GM19455 (cell line): Measurements from ENCODE around the gene PRDM7.
"Not testable (repeated sequence)": the region's sequence is repeated elsewhere in the genome, so short reads cannot be mapped to it uniquely, and the experiment has no call there.

Source experiments
- ATAC-seq: cut with Tn5 transposase; IDR thresholded peaks from one replicate; pipeline ENCODE4 v1.9.1; 2021; ENCODE audit not compliant: unreplicated experiment

Gene PRDM7

GRCh38 chr16:90077240-90077756 is at the start of gene PRDM7:
TSS of gene PRDM7 (minus strand) at chr16:90077331. CDS start at chr16:90075910, 1,421 bp downstream.
- peak; percentile 87 for ATAC-seq

- not testable (repeated sequence) for ATAC-seq
Observed at GRCh38 chr16:90121846-90122245, 44.7 kb upstream of the PRDM7 start.

DNA sequence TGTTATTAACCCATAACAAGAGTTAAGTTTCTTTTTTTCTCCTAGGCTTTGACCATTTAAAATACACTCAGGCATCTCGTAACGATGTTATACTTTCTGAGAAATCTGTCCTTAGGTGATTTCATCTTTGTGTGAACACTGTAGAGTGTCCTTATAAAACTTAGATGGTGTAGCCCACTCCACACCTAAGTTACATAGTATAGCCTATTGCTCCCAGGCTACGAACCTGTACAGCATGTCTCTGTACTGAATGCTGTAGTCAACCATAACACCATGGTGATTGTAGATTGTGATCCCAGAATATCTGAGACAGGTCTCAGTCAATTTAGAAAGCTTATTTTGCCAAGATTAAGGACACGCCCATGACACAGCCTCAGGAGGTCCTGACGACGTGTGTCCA is 30.5 kb upstream of the PRDM7 start:
- not testable (repeated sequence) for ATAC-seq

DNA sequence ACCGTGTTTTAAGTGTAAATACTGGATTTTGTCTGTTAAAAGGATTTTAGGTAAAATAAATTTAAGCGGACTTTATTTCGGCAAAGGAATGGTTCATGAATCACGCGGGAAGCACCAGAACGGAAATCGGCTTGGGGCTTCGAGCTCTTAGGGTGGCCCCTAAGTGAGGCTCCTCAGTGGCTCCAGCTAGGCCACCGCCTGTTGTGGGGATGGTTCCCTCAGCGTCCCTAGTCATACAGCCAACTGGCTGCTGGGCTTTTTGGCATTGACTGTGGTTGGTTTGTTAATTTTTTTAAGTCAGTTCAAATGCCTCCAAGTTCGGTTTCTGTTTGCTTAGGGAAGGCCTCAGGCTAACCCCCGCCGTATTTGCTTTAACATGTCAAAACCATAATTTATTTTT is 29.9 kb upstream of the PRDM7 start:
- ATAC-seq: not testable (repeated sequence)

- peak; percentile 64 for ATAC-seq
Observed at GRCh38 chr16:90106271-90106670, 29.1 kb upstream of the PRDM7 start.

DNA sequence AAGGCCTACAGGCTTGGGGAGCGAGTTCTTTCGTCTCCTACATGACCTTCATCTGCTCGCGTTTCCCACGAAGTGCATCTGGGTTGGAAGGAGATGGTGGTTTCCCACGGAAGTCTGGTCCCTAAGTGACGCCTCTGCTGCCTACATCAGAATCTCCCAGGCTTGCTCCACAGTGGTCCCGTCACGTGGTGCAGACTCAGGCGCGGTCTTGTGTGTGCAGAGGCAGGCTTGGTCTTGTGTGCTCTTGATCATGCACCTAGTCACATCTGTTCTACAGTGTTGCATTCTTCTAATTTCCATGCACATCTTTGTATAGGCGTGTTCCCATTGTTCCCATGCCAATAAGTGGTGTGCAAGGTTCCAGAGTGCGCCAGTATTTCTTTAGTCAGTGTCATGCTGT is 27.6 kb upstream of the PRDM7 start:
- not testable (repeated sequence) for ATAC-seq

- not testable (repeated sequence) for ATAC-seq
Observed at GRCh38 chr16:90102086-90102884, 25.2 kb upstream of the PRDM7 start.

DNA sequence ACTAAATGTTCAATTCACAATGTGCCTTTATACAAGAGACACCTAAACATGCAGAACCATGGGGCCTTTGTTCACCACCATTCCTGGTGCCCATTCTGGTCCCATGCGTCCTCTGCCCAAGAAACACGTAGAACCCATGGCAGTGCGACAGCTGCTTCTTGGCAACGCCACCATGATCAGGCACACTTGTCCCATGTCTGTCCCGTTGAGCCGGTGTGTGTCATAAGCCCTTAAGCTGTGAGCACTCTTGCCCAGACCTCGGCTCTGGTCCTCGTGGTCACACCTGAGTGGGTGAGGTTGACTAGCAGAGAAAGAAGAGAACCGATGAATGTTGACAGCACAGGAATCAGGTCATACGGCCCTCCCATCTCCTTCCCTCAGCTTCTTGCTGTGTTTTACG is 24.2 kb upstream of the PRDM7 start:
- not testable (repeated sequence) for ATAC-seq

DNA sequence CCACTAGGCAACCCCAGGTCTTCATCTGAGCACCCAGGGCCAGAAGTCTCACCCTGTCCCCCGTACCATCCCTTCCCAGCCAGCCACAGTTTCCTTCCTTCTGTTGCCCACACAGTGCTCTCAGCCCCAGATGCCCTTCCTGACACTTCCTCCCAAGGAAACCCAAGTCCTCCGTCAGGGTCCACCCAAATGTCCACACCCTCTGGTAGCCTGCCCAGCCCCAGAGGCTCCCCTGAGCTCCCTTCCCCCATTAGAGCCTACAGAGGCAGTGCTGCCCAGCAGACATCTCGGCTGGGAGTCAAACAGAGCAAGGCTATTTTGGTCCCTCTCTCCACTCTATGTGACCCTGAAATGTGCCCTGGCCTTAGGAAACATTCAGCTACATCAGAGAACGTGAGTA is 23.7 kb upstream of the PRDM7 start:
- not testable (repeated sequence) for ATAC-seq

DNA sequence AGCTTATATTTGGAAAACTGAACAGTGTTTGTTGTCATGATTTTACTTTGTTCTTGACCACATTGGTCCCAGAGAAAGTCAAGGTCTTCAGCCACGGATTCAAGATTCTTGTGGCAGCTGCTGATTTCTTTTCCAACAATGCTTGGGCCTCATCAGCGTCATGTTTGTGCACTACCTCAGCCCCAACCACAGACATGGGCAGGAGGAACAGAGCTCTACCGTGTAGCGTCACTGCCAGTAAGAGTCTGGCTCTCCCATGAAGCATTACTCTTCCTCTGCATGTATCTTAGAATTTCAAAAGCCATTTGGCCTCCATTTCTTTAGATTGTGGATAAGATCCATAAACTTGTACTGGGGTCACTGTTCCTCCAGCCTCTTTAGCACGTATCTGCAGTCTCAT is 23.1 kb upstream of the PRDM7 start:
- not testable (repeated sequence) for ATAC-seq

- not testable (repeated sequence) for ATAC-seq
Observed at GRCh38 chr16:90098936-90099335, 21.8 kb upstream of the PRDM7 start.

GRCh38 chr16:90097010-90097684 is 20.0 kb upstream of the PRDM7 start:
- not testable (repeated sequence) for ATAC-seq

- ATAC-seq: not testable (repeated sequence)
Observed at GRCh38 chr16:90094791-90095190, 17.7 kb upstream of the PRDM7 start.

GRCh38 chr16:90094296-90094695 is 17.2 kb upstream of the PRDM7 start:
- not testable (repeated sequence) for ATAC-seq

DNA sequence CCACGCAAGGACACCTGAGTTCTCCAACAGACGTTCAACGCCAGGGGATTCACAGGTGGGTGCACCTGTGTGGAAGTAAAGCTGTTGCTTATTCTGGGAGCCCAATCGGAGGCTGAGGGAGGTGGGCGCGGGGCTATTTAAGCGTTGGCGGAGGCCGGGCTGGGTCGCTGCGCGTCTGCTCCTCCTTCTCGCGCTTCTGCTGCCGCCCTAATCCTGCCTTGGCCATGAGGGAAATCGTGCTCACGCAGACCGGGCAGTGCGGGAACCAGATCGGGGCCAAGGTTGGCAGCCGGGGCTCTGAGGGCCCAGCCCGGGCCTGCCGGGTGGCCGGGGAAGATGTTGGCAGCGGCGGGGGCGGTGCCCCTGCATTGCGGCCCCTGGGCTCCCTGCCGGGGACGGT is 16.7 kb upstream of the PRDM7 start:
- ATAC-seq: not testable (repeated sequence)

GRCh38 chr16:90092781-90093180 is 15.7 kb upstream of the PRDM7 start:
- not testable (repeated sequence) for ATAC-seq

GRCh38 chr16:90084215-90084950 is 7.3 kb upstream of the PRDM7 start:
- no peak for ATAC-seq

- no peak for ATAC-seq
Observed at GRCh38 chr16:90083139-90083538, 6.0 kb upstream of the PRDM7 start.

GRCh38 chr16:90081606-90081970 is 4.5 kb upstream of the PRDM7 start:
- ATAC-seq: no peak

- no peak for ATAC-seq
Observed at GRCh38 chr16:90078579-90078895, 1.4 kb upstream of the PRDM7 start.

DNA sequence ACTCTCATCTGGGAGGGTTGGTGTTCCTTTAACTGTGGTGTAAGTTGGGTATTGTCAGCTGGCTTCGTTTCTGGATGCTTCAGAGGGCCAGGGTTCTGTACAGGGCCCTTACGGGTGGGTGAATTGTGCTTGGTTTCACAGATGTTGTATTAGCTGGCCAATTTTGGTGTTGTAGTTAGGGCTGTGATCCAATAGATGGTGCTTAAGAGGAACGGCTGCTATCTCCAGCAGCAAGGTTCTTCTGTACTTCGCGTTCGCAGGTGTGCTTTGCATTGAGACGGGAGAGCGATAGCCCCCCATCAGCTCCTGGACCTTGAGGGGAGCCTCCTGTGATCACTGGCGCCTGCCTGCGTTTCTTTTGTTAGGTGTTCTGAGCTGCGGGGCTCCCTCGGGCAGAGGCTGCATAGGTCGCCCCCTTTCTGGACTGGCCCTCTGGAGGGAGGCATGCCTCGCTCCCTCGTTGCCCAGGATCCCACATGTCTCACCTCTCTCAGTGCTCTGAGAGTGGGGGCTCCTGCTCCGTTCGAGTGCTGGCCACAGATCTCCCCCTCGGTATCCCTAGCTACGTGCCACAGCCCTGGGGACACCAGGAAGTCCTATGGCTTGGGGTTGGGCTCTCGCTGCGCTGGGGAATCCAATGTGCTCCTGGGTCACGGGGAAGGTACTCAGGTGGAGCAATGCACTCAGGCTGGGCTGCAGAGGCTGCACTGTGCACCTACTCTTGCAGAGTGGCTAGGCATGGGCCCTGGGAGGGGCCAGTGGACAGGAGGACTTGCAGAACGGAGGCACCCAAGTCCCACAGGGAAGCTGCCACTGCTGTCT is 837 bp upstream of the PRDM7 start:
- ATAC-seq: peak; percentile 15
